PC-3 (cell line): ENCODE results near the gene ACTR1A. TPM values are rescaled to one million over a fixed set of nuclear protein-coding genes. Genes with fewer than 3 reads are reported as not detected.

Experiments
- ATAC-seq: fragments of 200-7000 bp; cut with Tn5 transposase; 2 replicates; pipeline ENCODE4 v1.9.1; 2020; ENCODE audit warnings: mild to moderate bottlenecking, moderate library complexity
- BruUV-seq: library from RNA; stranded (reverse); fragments of 400-500 nt; replicated peaks from 2 replicates; lab custom pipeline; 2021; lab: Mats Ljungman, UMichigan
- CTCF ChIA-PET: fragments of 300-600 bp; sonication (Branson Sonifier 250); formaldehyde crosslinking; loops from one replicate; lab custom pipeline; 2022; ENCODE audit warnings: antibody characterized with exemption; lab: Charles Lee
- POLR2A ChIA-PET: fragments of 300-600 bp; sonication (Branson Sonifier 250); formaldehyde crosslinking; loops from one replicate; lab custom pipeline; 2022; ENCODE audit warnings: antibody characterized with exemption; ENCODE audit not compliant: unreplicated experiment; lab: Charles Lee
- DNase-seq: peaks from one replicate; pipeline ENCODE4 v3.0.0-alpha.2; 2015
- H2AFZ ChIP-seq: fragments of 300-600 bp; sonication (generic); 2 replicates; pipeline ENCODE4 v1.6.0; 2016; ENCODE audit warnings: antibody characterized with exemption, low read length
- H3F3A ChIP-seq: fragments of 300-600 bp; sonication (generic); one replicate; pipeline ENCODE4 v1.6.0; 2017; ENCODE audit warnings: antibody characterized with exemption, low read length, control low read depth, mild to moderate bottlenecking; ENCODE audit not compliant: unreplicated experiment
- H3K27ac ChIP-seq: fragments of 300-600 bp; sonication (generic); 2 replicates; pipeline ENCODE4 v1.5.1; 2016; ENCODE audit warnings: mild to moderate bottlenecking, low read length
- H3K27me3 ChIP-seq: fragments of 300-600 bp; sonication (generic); 2 replicates; pipeline ENCODE4 v1.6.1; 2016; ENCODE audit warnings: low read length, mixed read lengths
- H3K36me3 ChIP-seq: fragments of 300-600 bp; sonication (generic); 2 replicates; pipeline ENCODE4 v1.6.1; 2016; ENCODE audit warnings: low read depth, mixed run types, low read length, mixed read lengths
- H3K4me1 ChIP-seq: fragments of 300-600 bp; sonication (generic); 2 replicates; pipeline ENCODE4 v1.5.1; 2016; ENCODE audit warnings: low read length; ENCODE audit not compliant: insufficient read depth
- H3K4me2 ChIP-seq: fragments of 300-600 bp; sonication (generic); 2 replicates; pipeline ENCODE4 v1.6.0; 2016; ENCODE audit warnings: low read length
- H3K4me3 ChIP-seq: fragments of 300-600 bp; sonication (generic); 2 replicates; pipeline ENCODE4 v1.5.1; 2016; ENCODE audit warnings: mild to moderate bottlenecking, low read length, mixed read lengths
- H3K79me2 ChIP-seq: fragments of 300-600 bp; sonication (generic); 2 replicates; pipeline ENCODE4 v1.6.1; 2017; ENCODE audit warnings: low read length, mixed read lengths
- H3K9ac ChIP-seq: fragments of 300-600 bp; sonication (generic); 2 replicates; pipeline ENCODE4 v1.6.0; 2016; ENCODE audit warnings: mild to moderate bottlenecking, low read length
- H3K9me2 ChIP-seq: fragments of 300-600 bp; sonication (generic); replicated peaks from 2 replicates; pipeline ENCODE4 v1.6.1; 2016; ENCODE audit warnings: mixed run types, low read length, mixed read lengths
- H3K9me3 ChIP-seq: fragments of 300-600 bp; sonication (generic); 2 replicates; pipeline ENCODE4 v1.6.1; 2016; ENCODE audit warnings: low read length, mixed read lengths
- H4K20me1 ChIP-seq: fragments of 300-600 bp; sonication (generic); 2 replicates; pipeline ENCODE4 v1.6.1; 2016; ENCODE audit warnings: low read length, mixed read lengths
- EZH2 ChIP-seq: fragments of 300-600 bp; sonication (generic); IDR thresholded peaks from one replicate; pipeline ENCODE4 v1.6.1; 2017; ENCODE audit warnings: antibody characterized with exemption, mild to moderate bottlenecking, low read length; ENCODE audit not compliant: unreplicated experiment
- EZH2phosphoT487 ChIP-seq: fragments of 300-600 bp; sonication (generic); IDR thresholded peaks from 2 replicates; pipeline ENCODE4 v1.6.1; 2018; ENCODE audit warnings: mild to moderate bottlenecking, antibody characterized with exemption, low read length, borderline replicate concordance
- intact Hi-C: fragments of 100-400 bp; cut with micrococcal nuclease; formaldehyde crosslinking; loops from 2 replicates; pipeline ENCODE4 v1.9.0; 2023
- total RNA-seq: library from RNA; depleted of rRNA; stranded (reverse); fragments of >200 nt; gene quantifications from 2 replicates; pipeline ENCODE4 v1.2.3, GENCODE V29; 2014
- TF ChIP-seq, protein P1 (sequence below): fragments of 300-600 bp; sonication (generic); conservative IDR thresholded peaks from 2 replicates; pipeline ENCODE4 v1.5.1; 2017; ENCODE audit warnings: antibody characterized with exemption, low read depth, mild to moderate bottlenecking, low read length

The ACTR1A gene
- total RNA-seq, 1 experiment from 2014 or later: 69.9 TPM

DNA sequence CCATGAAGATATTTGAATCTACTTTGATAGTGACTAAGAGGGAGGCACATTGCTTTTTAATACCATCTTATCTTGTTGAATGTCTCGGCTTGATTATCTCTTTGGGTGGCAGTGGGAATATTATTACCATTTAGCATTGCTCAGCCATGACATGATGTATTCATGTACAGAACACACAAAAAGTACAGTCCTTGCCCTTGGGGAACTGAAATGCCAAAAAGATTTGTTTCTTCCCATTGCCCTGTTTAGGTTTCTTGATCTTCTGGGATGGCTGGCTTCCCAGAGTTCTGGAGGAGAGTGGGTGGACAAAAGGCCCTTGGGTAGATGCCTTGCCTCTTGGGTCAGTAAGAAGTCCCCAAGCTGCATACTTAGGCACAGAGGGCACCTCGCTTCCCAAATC is 25.0 kb upstream of the ACTR1A start:
- Histone ChIP-seq H4K20me1 (no peaks in the 10 kb centered on the region), H3K36me3 (no peaks in the 10 kb centered on the region), H3F3A (no peaks in the 10 kb centered on the region), H3K4me2 (no peak overlapping the region), H3K4me1 (no peaks in the 10 kb centered on the region), H3K9me2 (no peaks in the 10 kb centered on the region), H3K27me3 (no peaks in the 10 kb centered on the region), H3K9ac (no peak overlapping the region), H3K4me3 (no peak overlapping the region), H3K27ac (no peak overlapping the region), H3K79me2 (no peaks in the 10 kb centered on the region), H3K9me3 (no peaks in the 10 kb centered on the region), H2AFZ (no peak overlapping the region)
- TF ChIP-seq EZH2phosphoT487 (no peak), EZH2 (no peak)
- ChIA-PET CTCF (no interaction called here), POLR2A (no interaction called here)
- DNase-seq (no peak), ATAC-seq (no peak)
- intact Hi-C loops: no loop called here
- BruUV-seq: no TSS peak

DNA sequence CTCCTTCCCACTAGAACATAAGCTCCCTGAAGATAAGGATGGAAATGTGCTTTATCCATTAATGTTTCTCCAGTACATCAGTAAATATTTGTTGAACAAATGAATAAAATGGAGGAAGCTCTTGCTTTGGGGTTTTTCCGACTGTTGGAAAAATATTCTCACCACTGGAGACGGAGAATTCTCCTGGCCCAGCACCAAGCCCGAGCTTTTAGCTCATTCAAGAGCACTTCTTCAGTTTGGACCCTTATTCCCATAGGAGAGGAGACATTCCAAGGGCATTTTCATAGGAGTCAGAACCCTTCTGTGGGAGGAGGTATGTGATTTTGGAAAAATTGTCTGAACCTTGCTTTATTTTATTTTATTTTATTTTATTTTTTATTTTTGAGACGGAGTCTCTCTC is 22.2 kb upstream of the ACTR1A start:
- no peaks in the 10 kb centered on the region for H3K27me3 ChIP-seq
- no peak overlapping the region for H2AFZ ChIP-seq
- intact Hi-C loops: no loop called here
- no peak overlapping the region for H3K4me3 ChIP-seq
- no peak for ATAC-seq
- H4K20me1 ChIP-seq: no peaks in the 10 kb centered on the region
- no peaks in the 10 kb centered on the region for H3K9me3 ChIP-seq
- H3K36me3 ChIP-seq: no peaks in the 10 kb centered on the region
- TF ChIP-seq, protein P1, sequence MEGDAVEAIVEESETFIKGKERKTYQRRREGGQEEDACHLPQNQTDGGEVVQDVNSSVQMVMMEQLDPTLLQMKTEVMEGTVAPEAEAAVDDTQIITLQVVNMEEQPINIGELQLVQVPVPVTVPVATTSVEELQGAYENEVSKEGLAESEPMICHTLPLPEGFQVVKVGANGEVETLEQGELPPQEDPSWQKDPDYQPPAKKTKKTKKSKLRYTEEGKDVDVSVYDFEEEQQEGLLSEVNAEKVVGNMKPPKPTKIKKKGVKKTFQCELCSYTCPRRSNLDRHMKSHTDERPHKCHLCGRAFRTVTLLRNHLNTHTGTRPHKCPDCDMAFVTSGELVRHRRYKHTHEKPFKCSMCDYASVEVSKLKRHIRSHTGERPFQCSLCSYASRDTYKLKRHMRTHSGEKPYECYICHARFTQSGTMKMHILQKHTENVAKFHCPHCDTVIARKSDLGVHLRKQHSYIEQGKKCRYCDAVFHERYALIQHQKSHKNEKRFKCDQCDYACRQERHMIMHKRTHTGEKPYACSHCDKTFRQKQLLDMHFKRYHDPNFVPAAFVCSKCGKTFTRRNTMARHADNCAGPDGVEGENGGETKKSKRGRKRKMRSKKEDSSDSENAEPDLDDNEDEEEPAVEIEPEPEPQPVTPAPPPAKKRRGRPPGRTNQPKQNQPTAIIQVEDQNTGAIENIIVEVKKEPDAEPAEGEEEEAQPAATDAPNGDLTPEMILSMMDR: no peak
- TF ChIP-seq EZH2phosphoT487 (no peak), EZH2 (no peak)
- H3K9me2 ChIP-seq: no peaks in the 10 kb centered on the region
- H3K27ac ChIP-seq: no peak overlapping the region
- DNase-seq: no peak
- no peak overlapping the region for H3K4me2 ChIP-seq
- CTCF ChIA-PET: no interaction called here
- H3K79me2 ChIP-seq: no peaks in the 10 kb centered on the region
- no TSS peak for BruUV-seq
- POLR2A ChIA-PET: no interaction called here
- no peak overlapping the region for H3K9ac ChIP-seq
- no peaks in the 10 kb centered on the region for H3K4me1 ChIP-seq
- no peaks in the 10 kb centered on the region for H3F3A ChIP-seq

DNA sequence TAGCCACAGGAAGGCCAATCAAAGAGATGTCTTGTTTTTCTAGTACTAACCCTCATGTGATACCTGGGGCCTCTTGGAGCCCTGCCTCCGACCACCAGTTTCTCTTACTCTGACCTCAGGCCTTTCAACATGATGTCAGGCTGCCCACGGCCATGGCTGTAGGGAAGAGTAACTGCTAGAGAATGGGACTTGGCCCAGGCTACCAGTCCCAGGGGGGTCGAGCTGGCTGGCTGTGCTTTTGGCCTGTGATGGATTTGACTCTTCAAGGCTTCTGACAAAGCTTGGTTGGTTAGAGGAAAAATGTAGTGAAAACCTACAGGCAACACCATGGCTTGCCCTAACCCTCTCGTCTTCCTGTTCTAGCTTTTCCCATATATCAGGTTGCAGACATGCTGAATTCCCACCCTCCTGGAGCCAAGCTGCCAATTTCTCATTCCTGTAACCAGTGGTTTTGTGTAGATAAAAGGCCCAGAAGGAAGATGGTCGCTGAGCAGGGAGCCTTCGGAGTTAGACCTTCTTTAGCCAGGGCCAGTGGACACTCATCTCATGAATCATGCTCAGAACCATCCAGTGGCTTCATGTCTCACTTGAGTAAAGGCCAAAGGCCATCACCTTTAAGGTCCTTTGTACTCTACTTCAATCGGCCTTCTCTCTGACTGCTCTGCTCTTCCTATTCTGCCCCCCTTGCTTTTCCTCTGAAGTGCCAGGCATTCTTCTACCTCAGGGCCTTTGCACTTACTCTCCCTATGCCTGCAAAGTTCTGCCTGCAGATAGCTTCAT is 20.9 kb upstream of the ACTR1A start:
- TF ChIP-seq EZH2 (no peak), EZH2phosphoT487 (no peak)
- TF ChIP-seq, protein P1: no peak
- ChIA-PET POLR2A (no interaction called here), CTCF (interaction anchor here (0.6 kb wide), 1 partner anchor 27 kb away, joined by 3 read pairs; no protein-coding TSS in a partner anchor)
- Histone ChIP-seq H3K4me1 (no peaks in the 10 kb centered on the region), H3K27ac (no peak overlapping the region), H3K27me3 (no peaks in the 10 kb centered on the region), H3K79me2 (no peaks in the 10 kb centered on the region), H3K9me2 (no peaks in the 10 kb centered on the region), H2AFZ (no peak overlapping the region), H3K9me3 (no peaks in the 10 kb centered on the region), H3K9ac (no peak overlapping the region), H3K4me3 (no peak overlapping the region), H3K4me2 (no peak overlapping the region), H3K36me3 (no peaks in the 10 kb centered on the region), H3F3A (no peaks in the 10 kb centered on the region), H4K20me1 (no peaks in the 10 kb centered on the region)
- BruUV-seq: no TSS peak
- no peak for ATAC-seq
- no peak for DNase-seq
- intact Hi-C loops: no loop called here
